ENCODE results near the gene SOBP.

The SOBP gene

DNA sequence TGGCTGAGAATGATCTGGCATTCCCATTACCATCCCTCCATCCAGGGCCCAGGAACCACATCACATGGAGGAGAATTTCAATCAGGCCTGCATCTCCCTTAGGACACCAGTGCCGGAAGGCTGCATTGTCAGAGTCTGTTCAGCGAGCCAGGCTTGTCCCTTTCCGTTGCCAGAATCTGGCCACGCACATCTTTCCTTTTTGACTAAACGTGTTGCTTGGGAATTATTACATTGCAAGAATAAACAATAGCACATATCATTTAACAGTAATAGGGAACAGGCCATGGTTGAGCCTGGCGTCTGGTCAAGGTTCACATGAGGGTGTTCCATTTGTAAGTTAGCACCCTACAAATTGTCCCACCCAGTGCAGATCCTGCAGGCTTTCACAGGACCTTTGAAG, 42.8 kb downstream of the SOBP start:
- H3K27ac ChIP-seq = no peak overlapping the region
- no peak for TF ChIP-seq ZFX (IDR thresholded peaks at IDR 0.05; ENCODE audit: borderline replicate concordance)
- TF ChIP-seq, protein P1, sequence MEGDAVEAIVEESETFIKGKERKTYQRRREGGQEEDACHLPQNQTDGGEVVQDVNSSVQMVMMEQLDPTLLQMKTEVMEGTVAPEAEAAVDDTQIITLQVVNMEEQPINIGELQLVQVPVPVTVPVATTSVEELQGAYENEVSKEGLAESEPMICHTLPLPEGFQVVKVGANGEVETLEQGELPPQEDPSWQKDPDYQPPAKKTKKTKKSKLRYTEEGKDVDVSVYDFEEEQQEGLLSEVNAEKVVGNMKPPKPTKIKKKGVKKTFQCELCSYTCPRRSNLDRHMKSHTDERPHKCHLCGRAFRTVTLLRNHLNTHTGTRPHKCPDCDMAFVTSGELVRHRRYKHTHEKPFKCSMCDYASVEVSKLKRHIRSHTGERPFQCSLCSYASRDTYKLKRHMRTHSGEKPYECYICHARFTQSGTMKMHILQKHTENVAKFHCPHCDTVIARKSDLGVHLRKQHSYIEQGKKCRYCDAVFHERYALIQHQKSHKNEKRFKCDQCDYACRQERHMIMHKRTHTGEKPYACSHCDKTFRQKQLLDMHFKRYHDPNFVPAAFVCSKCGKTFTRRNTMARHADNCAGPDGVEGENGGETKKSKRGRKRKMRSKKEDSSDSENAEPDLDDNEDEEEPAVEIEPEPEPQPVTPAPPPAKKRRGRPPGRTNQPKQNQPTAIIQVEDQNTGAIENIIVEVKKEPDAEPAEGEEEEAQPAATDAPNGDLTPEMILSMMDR (IDR thresholded peaks at IDR 0.05) = no peak

DNA sequence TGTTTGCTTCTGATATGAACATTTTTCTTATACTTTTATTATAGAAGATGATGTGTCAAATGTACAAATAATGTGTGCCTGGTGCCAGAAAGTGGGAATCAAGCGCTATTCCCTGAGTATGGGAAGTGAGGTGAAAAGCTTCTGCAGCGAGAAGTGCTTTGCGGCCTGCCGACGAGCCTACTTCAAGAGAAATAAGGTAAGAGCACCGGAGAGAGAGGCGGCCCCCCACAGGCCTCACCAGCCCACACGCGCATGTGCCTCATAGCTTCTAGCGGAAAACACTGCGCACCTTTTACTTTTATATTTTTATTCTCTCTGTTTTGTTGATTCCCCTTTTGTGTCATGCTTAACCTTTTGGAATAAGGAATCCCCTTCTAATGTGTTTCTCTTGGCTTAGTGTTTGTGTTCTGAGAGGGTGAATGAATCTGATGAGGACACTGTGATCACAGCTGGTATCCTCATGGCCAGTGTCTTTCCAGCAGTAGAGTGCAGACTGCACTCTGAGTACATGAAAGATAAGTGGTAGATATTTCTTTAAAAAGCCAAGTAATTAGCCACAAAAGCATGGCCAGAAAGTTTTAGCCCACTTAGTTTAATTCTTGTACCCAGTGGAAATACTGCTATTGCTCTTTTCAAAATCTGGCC, 43.6 kb downstream of the SOBP start:
- no peak for TF ChIP-seq ZFX (IDR thresholded peaks at IDR 0.05; ENCODE audit: borderline replicate concordance)
- TF ChIP-seq, protein P1 (IDR thresholded peaks at IDR 0.05) = no peak
- no peak overlapping the region for H3K27ac ChIP-seq

DNA sequence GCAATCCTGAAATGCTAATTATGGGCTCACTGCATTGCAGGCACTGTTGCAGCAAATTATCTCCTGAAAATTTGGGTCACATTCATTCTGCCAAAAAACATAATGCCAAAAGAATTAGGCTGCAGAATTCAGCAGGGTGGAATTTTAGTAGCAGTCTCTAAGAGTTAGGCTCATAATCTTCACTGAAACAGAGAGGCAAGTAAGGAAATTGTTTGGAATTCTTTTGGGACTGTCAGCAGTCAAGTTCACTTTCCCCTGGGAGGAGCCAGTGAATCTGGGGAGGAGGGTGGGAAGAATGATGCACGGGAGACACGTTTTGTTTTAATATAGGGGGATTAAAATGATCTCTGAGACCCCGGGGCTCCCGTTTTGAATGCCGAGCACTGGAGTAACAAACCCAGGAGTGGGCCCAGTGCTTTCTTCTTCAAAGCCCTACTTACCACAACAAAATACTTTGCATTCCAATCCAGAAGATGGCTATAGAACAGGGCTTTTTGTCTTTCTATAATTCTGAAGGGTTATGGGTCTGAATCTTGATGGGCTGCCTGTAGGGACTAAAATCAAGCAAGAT, 44.7 kb downstream of the SOBP start:
- no peak overlapping the region for H3K27ac ChIP-seq
- TF ChIP-seq ZFX (IDR thresholded peaks at IDR 0.05; ENCODE audit: borderline replicate concordance) = no peak
- TF ChIP-seq, protein P1 (IDR thresholded peaks at IDR 0.05) = no peak

DNA sequence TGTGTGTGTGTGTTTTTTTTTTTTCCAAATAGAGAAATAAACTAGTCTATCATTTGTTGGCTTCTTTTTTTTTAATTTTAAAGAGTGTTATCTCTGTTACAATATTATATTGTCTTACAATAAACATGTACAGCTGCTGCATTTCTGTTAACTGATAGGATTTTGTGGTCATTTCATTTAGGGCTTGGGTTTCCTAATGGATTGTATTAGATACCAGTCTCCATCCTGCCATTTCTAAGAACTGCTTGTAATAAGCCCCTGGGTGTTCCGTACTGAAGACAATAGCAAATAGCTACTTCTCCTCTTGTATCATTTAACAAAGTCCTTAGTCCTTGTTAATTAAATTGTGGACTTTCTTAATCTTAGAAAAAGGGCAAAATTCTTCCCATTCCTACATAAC, 45.7 kb downstream of the SOBP start:
- no peak overlapping the region for H3K27ac ChIP-seq
- TF ChIP-seq ZFX (IDR thresholded peaks at IDR 0.05; ENCODE audit: borderline replicate concordance) = no peak
- TF ChIP-seq, protein P1 (IDR thresholded peaks at IDR 0.05) = no peak

DNA sequence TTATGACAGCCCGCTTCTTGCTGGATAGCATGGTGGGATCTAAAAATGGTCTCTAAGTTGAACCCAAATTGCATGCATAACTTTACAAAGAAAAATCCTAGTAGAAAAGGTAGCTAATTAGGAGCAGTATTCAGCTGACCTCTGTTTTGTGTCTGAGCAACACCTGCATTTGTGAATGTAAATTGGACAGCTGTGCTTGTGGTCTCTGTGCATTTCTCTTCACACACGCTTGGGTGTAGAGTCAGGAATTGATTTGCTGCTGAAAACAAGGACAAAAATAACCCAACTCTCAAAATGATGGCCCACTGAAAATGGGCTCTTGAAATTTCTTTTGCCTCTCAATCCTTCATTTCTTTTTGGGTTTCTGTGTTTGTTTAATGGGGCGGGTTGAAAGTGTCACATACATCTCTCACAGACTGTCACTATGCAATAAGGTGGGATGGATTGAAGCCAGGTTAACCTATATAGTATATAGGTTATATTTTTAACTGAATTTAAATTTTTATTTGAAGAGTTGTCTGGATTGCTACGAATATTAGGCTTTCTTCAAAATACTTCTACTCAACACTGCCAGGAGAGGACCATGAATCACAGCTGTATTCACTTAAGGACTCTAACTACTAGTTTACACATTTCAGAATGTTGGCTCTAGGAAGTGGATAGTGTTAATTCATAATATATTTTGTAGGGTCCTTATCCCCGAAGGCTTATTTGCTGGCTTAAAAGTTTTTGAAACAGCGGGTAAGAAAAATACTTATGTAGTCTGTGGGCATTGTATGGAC, 46.5 kb downstream of the SOBP start:
- H3K27ac ChIP-seq = no peak overlapping the region
- no peak for TF ChIP-seq ZFX (IDR thresholded peaks at IDR 0.05; ENCODE audit: borderline replicate concordance)
- TF ChIP-seq, protein P1 (IDR thresholded peaks at IDR 0.05) = no peak

DNA sequence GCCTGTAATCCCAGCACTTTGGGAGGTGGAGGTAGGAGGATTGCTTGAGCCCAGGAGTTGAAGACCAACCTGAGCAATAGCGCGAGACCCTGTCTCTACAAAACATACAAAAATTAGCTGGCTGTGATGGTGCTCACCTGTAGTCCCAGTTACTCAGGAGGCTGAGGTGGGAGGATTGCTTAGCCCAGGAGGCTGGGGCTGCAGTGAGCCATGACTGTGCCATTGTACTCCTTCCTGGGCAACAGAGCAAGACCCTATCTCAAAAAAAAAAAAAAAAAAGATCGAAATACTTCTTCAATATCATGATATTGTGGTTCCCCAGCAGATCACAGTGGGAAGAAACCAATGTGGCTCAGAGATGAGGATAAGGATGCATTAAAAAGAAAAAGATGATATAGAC, 47.6 kb downstream of the SOBP start:
- no peak for TF ChIP-seq ZFX (IDR thresholded peaks at IDR 0.05; ENCODE audit: borderline replicate concordance)
- TF ChIP-seq, protein P1 (IDR thresholded peaks at IDR 0.05) = no peak
- no peak overlapping the region for H3K27ac ChIP-seq

All from 22Rv1 (cell line).